Measurements from ENCODE around the gene U2AF1L4.

Gene U2AF1L4

GRCh38 chr19:35712567-35713505 is 32.4 kb downstream of the U2AF1L4 start:
- DNase-seq (ENCODE audit: low read depth), result peak; percentile 49

GRCh38 chr19:35710784-35711723 is 34.2 kb downstream of the U2AF1L4 start:
- DNase-seq (ENCODE audit: low read depth), result peak; percentile 60

- no peak for DNase-seq (ENCODE audit: low read depth)
These were observed 36.8 kb downstream of the U2AF1L4 start for GRCh38 chr19:35708391-35708790.

GRCh38 chr19:35704218-35704617 is 41.0 kb downstream of the U2AF1L4 start, which contains the start of gene ZBTB32:
Gene ZBTB32, plus strand, starts transcription at chr19:35704558. Its CDS starts 10,069 bp downstream, at chr19:35714627.
- DNase-seq (ENCODE audit: low read depth), result no peak

- DNase-seq (ENCODE audit: low read depth), result no peak
These were observed 41.9 kb downstream of the U2AF1L4 start for GRCh38 chr19:35703343-35703742.

GRCh38 chr19:35702223-35703012 is 42.8 kb downstream of the U2AF1L4 start:
- peak; percentile 92 for DNase-seq (ENCODE audit: low read depth)

GRCh38 chr19:35696835-35697234 is 48.4 kb downstream of the U2AF1L4 start:
- no peak for DNase-seq (ENCODE audit: low read depth)

GRCh38 chr19:35695895-35696422 is 49.3 kb downstream of the U2AF1L4 start:
- DNase-seq (ENCODE audit: low read depth), result no peak

- DNase-seq (ENCODE audit: low read depth), result peak; percentile 85
These were observed 51.2 kb downstream of the U2AF1L4 start for GRCh38 chr19:35693835-35694599.

GRCh38 chr19:35693422-35693821 is 51.8 kb downstream of the U2AF1L4 start:
- DNase-seq (ENCODE audit: low read depth), result no peak

All from stimulated activated CD4-positive, alpha-beta T cell treated with anti-CD3 and anti-CD28 coated beads, Interleukin-2, amount 100 ng/mL, for 4 hours (primary cell).